RPMI7951 (cell line): Measurements from ENCODE around the gene WDR43. TPM values are rescaled to one million over a fixed set of nuclear protein-coding genes. Genes with fewer than 3 reads are reported as not detected.
"Not testable (repeated sequence)": the region's sequence is repeated elsewhere in the genome, so short reads cannot be mapped to it uniquely, and the experiment has no call there.

Experiments
- DNase-seq: peaks from one replicate; pipeline ENCODE4 v3.0.0-alpha.2; 2012; ENCODE audit warnings: low read depth
- total RNA-seq: library from RNA; depleted of rRNA; stranded (reverse); fragments of >200 nt; shearing (Covaris generic); gene quantifications from 2 replicates; pipeline ENCODE4 v1.2.3, GENCODE V29; 2014

The WDR43 gene
- total RNA-seq, 1 experiment from 2014 or later: 49.0 TPM

GRCh38 chr2:28970464-28971160 is 76.1 kb downstream of the WDR43 start:
- no peak for DNase-seq

GRCh38 chr2:28972778-28973335 is 78.4 kb downstream of the WDR43 start:
- DNase-seq: no peak

DNA sequence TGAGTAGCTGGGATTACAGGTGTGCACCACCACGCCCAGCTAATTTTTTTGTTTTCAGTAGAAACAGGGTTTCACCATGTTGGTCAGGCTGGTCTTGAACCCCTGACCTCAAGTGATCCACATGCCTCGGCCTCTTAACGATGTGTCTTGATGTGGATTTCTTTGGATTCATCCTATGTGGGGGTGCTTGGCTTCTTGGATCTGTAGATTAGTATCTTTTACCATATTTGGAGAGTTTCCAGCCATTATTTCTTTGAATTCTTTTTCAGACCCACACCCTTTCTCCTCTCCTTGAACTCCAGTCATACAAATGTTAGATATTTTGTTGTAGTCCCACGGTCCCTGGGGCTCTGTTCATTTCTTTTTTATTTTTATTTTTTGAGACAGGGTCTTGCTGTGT is 79.8 kb downstream of the WDR43 start:
- DNase-seq: no peak

DNA sequence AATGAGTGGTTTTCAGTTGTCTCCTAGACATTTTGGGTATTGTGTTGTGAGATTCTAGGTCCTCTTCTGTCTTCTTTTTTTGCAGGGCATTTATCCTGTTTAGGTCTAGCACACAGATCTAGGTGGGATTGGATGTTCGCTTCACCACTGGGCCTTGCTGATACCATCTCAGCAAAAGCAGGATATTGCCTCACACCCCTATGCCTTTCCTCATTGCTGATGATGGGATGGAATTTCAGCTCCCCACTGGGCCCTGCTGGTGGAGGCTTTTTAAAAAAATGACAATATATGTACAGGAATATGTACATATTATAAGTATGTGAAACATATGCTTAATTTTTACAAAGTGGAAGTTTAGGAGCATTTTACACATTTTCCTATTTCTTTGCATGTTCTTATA is 81.2 kb downstream of the WDR43 start:
- no peak for DNase-seq

DNA sequence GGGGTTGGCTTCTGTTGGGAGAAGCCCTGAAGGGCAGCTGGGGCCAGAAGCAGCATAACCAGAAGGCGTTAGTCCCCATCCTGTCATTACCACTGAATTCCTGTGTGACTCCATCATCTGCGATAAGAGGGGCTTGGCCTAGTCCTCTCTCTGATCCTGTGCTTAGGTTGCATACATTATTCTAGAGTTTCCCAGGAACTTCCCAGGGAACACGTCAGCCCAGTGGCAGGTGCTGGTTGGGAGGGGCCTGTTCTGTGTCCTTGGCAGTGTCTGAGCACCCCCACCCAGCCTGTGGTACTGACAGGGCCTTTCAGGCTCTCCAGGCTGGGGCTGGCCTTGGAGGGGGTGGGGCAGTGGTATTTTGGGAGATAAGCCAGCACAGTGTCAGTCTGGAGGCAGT is 82.1 kb downstream of the WDR43 start:
- peak; percentile 60 for DNase-seq

GRCh38 chr2:28977176-28977875 is 82.9 kb downstream of the WDR43 start:
- no peak for DNase-seq

- not testable (repeated sequence) for DNase-seq
These were observed 83.5 kb downstream of the WDR43 start for GRCh38 chr2:28978001-28978400.

- no peak for DNase-seq
These were observed 84.1 kb downstream of the WDR43 start for GRCh38 chr2:28978606-28979005.

DNA sequence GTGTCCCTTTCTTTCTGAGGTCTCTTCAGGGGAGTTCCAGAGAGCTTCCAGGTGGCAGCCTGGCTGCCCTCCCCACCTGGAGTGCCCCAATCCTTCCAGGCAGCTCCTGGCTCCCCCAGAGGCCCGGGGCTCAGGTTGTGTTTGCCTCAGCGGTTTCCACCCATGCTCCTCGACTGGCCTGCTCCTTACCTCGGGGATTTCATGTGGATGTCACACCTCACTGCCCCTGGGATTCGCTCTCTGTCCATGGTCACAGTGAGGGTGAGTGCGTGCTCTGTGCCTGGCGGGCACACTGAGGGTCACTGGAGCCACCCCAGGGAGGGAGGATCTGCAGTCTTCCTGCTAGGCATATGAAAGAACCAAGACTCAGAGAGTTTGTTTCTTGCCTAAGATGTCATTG is 84.6 kb downstream of the WDR43 start:
- DNase-seq: no peak

DNA sequence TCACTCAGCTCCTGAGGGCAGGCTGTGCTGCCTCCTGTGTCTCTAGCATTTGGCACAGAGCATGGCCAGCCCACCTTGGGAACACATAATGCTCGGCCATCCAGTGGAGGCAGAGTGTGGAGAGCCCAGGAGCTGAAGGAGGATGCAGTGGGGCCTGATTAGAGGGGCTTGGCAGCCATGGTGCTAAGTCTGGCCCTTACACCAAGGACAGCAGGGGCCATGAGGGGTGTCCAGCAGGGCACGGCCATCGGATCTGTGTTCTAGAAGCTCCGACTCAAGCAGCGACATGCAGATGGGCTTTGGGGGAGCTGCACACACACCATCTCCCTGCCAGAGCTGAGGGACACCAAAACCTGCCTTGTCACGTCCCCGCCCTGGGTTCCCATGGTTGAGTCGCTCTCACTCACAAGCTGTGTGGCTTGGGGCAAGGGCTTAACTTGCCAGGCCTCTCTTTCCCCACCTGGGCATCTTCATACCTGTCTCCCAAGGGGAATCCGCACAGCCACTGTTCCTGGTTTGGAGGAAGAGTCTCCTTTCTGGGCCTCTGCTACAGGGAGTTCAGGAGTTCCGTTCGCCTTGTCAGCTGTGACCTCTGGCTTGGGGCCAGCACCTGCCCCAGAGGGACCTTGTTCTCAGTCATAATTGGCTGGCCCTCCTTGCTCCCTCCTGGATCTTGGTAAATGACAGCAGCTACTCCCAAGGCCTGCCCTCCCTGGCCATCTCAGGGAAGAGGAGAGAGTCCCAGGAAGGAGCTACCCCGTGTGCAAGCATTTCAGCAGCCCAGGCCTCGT is 85.3 kb downstream of the WDR43 start:
- no peak for DNase-seq

GRCh38 chr2:28980368-28981015 is 86.0 kb downstream of the WDR43 start:
- DNase-seq: no peak

DNA sequence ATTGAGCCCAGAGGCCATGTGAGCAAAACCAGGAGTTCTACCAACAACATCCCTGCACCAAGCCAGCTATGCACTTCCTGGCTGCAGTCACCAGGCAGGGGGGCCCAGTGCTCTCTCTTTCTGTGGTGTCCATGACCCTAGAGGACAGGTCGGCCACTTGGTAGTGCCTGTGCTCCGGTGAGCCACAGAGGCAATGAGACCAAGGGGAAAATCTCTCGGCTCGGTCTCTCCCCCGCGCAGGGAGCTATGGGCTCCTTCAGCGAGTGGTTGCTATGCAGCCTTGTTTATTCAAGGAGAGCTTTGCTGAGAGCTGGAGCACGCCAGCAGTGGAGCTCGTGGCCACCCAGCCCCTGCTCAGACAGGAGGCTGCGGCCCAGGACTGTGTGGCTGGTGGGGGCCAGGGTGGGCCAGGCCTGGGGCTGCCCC is 86.6 kb downstream of the WDR43 start, which contains the start of gene TOGARAM2:
Gene TOGARAM2 (plus strand): TSS at position 283 of the 426 bp plus-strand sequence. CDS start 13,537 bp downstream, outside the sequence.
- no peak for DNase-seq

GRCh38 chr2:28981620-28982376 is 87.3 kb downstream of the WDR43 start:
- DNase-seq: no peak

DNA sequence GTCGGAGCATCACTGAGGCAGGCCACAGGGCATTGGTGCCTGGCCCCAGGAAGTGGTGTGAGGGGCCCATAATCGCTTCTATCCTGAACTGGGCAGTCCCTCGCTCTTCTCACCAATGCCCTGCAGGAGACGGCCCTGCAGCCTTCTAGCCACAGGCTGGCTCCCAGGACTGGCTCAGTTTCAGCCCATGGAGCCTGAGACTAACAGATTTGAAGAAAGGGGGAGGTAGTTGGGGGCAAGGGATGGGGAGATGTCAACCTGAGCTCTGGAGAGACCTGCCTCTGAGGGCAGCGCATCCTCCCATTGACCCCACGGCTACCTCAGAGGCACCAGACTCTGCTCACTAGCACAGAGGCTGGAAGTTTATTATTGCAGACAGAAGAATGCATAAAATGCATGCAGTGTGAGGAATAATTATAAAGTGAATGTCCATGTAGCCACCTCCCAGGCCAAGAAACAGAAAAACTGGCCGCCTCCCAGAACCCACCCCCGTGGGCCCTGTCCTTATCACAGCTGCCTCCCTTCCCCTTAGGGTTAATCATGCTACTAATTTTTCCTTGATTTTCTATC is 88.0 kb downstream of the WDR43 start:
- no peak for DNase-seq

DNA sequence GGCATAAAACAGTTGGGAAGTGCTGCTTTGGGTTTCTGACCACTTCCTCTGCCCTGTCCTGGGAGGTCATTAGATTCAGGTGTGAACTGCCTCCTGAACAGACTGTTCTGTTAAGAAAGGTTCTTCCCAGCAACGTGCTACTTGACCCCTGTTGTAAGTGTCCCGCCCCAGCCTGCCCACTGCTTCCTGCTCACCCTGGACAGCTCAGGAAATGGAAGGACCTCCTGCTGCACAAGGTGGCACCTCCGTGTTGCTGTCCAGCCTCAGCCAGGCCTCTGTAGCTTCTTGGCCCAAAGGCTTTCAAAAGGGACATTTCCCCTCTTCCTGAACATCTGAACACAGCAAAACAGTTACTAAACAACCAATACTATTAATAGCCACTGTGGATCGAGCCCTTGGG is 92.0 kb downstream of the WDR43 start:
- DNase-seq: no peak

DNA sequence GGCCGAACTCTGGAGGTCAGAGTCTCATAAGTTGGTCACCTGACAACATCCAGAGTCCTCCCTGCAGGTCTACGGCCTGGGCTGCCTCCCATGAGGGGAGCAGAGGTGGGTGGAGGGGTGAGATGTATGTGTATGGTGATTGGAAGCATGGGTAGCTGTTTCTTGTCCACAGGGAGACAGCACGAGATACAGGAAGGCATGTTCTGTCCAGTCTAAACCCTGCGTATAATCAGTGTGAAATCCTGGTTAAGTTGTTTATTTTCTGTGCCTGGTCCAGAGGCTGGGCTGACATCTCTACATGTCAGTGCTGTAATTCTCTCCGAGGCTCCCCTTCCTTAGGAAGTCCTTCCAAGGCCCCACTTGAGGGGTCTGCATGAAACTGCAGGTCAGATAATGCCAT is 95.5 kb downstream of the WDR43 start:
- DNase-seq: no peak

GRCh38 chr2:28990445-28990844 is 96.0 kb downstream of the WDR43 start:
- no peak for DNase-seq

GRCh38 chr2:28991021-28991420 is 96.6 kb downstream of the WDR43 start:
- no peak for DNase-seq

- no peak for DNase-seq
These were observed 97.0 kb downstream of the WDR43 start for GRCh38 chr2:28991460-28991859.

DNA sequence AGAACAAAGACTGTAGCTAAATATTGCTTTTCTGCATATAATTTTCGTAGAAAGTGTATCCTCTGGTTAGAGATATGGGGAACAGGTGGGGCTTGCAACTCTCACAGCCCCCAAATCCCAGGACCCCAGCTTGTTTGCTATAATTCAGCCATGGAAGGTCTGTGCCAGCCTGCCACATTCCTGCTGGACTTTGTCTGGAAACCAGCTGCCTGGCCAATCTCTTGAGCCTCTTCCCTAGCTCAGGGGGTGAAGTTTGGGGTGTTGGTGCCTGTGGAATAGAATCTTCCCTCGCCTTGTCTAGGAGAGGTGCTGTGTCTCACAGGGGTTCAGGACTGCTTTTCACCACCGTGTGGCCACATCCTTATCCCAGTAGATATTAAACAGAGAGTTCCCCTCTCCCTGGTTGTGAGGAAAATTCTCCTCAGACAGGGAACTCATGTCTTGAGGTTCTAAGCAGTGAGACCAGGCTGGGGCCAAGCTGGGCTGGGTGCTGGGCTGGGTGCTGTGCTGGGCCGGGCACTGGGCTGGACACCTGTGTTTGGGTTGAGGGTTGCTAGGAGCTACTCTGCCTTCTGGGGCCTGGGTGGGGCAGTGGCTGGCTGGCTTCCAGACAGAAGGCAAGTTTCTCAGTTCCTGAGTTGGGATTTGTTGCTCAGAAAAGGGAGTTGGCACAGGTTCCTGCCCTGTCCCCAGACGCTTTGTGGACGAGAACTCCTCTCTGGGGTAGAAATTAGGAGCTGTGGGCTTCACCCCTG is 98.9 kb downstream of the WDR43 start:
- DNase-seq: no peak
